ENCODE results near the gene DTHD1. TPM values are rescaled to one million over a fixed set of nuclear protein-coding genes. Genes with fewer than 3 reads are reported as not detected.

Gene DTHD1
- not detected in 2 replicates for total RNA-seq

DNA sequence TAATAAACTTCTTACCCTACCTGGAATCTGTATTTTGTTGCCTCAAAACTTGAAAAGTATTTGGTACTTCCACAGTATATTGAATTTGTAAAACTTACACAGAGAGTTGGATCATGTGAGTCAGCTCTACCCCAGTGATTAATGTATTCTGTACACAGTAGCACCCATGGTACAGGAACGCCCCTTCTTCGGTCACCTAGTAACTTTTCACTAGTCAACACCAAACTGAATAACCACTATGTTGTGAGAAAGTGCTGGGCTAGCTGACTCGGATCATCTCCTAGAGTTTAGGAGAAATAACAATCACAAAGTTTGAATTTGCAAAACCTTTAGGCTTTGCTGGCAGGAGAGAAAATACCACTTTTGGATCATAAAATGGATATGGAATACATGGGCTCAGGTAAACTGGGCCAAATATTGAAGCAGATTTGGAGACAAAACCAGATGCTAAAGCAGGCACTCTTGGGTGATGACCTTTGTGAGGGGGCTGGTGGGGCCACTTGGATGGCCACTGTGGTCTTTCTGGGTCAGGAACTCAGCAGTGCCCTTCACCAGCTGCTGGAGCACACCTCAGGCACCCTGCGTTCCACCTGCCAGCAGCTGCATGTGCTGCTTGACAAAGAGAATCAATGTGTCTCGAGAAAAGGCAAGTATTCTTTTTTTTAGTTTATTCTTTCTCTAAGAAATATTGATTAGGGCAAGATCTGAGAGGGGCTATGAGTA, at the start of gene DTHD1:
TSS of gene DTHD1 (plus strand) at position 233 of the 723 bp plus-strand sequence. CDS start at position 376, 143 bp downstream.

DNA sequence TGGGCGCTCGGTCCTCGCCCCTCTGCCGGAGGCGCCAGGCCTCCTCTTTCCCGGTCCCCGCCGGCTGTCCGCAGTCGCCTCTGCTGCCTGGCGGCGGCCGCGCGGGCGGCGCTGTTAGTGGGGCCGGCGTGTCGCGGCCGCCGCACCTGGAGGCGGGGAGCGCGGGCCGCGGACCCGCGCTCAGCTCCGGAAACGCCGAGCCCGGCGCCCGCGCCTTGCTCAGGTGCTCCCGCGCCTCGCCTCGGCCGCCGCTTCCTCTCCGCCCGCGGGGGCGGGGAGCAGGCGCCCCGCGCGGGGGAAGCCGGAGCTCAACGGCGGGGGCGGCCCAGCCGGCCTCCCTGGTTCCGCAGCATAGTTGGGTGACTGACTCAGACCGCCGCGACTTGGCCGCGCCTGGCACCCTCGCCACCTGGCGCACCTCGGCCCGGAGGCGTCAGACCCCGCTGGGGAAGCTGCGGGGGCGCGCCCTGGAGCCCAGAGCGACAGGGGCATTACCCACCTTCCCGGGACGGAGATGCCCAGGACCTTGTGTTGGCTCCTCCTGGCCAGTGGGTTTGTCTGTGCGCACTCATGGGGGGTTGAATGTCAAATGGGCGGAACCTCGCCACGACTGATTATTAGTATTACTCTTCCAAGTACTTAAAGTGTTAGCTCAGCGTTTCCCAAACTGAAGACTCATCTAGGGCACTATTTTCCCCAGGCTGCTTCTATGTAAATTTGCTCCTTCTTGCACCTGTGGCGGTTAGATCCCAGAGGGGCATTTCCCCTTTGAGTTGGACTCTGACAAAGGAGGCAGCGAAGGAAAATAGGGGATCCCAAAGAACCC, 36.9 kb upstream of the DTHD1 start, which contains the start of gene ARAP2:
TSS of gene ARAP2 (minus strand) at position 258 of the 826 bp plus-strand sequence. CDS start 15,028 bp downstream, outside the sequence.

Other genes starting within 250 kb of the DTHD1 start
- 0.16 and 0.69 TPM in 2 replicates for gene ARAP2, start 37.1 kb upstream of the DTHD1 start, total RNA-seq